Activated CD8-positive, alpha-beta memory T cell treated with anti-CD3 and anti-CD28 coated beads, Interleukin-2, amount 10 ng/mL, durations not matched to agents 7 days and 5 days (primary cell): ENCODE results near the gene SCIN. TPM values are rescaled to one million over a fixed set of nuclear protein-coding genes. Genes with fewer than 3 reads are reported as not detected.
A peak's percentile ranks its signal among the peaks of the same experiment; 100 is the strongest.
"Not testable (repeated sequence)": the region's sequence is repeated elsewhere in the genome, so short reads cannot be mapped to it uniquely, and the experiment has no call there.

ENCODE experiments used
- ATAC-seq: fragments of 150-1000 bp; cut with Tn5 transposase; one replicate; pipeline ENCODE4 v1.10.0; 2021; ENCODE audit warnings: moderate library complexity
- CTCF ChIA-PET: fragments of 350-600 bp; sonication (Branson Sonifier 250); formaldehyde crosslinking; loops from one replicate; lab custom pipeline; 2021; ENCODE audit warnings: antibody characterized with exemption; lab: Charles Lee
- DNase-seq: peaks from one replicate; pipeline ENCODE4 v3.0.0-alpha.2; 2020
- H3K27ac Mint-ChIP-seq: one replicate; pipeline ENCODE4 v1.8.0; 2021; ENCODE audit warnings: mild to moderate bottlenecking, mixed read lengths
- H3K27me3 Mint-ChIP-seq: one replicate; pipeline ENCODE4 v1.8.0; 2021; ENCODE audit warnings: mixed read lengths
- H3K36me3 Mint-ChIP-seq: one replicate; pipeline ENCODE4 v1.8.0; 2021; ENCODE audit warnings: mild to moderate bottlenecking, mixed read lengths
- H3K4me1 Mint-ChIP-seq: one replicate; pipeline ENCODE4 v1.8.0; 2021; ENCODE audit warnings: mixed read lengths
- H3K4me3 Mint-ChIP-seq: one replicate; pipeline ENCODE4 v1.8.0; 2021; ENCODE audit warnings: mild to moderate bottlenecking, moderate library complexity, mixed read lengths
- H3K9me3 Mint-ChIP-seq: one replicate; pipeline ENCODE4 v1.8.0; 2022; ENCODE audit warnings: low read depth, mixed read lengths
- total RNA-seq, 2 experiments: library from RNA; stranded (reverse); gene quantifications; one replicate each; pipeline ENCODE4 v1.2.3, GENCODE V29; 2021

SCIN gene
- total RNA-seq, 2 experiments from 2014 or later: 1.0 to 1.4 TPM

DNA sequence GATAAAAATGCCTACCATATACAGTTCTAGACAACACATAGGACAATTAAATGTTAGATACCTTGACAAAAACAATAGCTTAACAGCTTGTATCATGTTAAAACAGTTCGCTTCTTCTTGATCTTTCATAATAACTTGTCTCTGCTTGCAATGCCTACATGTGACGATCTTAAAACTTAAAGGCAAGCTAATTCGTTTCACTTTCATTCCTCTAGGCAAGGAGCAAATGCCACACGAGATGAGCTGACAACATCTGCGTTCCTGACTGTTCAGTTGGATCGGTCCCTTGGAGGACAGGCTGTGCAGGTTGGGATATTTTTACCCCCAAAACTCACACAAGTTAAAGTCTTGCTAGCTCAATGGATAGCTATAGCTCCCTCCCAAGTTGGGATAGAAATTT, 65.3 kb downstream of the SCIN start:
- H3K27ac Mint-ChIP-seq: peak overlapping the region; percentile 40
- H3K4me3 Mint-ChIP-seq: peak overlapping the region; percentile 51
- DNase-seq: no peak
- H3K36me3 Mint-ChIP-seq: no peaks in the 10 kb centered on the region
- H3K9me3 Mint-ChIP-seq: no peaks in the 10 kb centered on the region
- CTCF ChIA-PET: interaction anchor here (0.7 to 1.8 kb wide), 8 partner anchors 12 to 645 kb away, joined by 3 to 10 read pairs (median 4); partner anchors contain the start of gene ARL4A
- H3K4me1 Mint-ChIP-seq: peaks cover 15% of the 10 kb centered on the region
- peaks cover 12% of the 10 kb centered on the region for H3K27me3 Mint-ChIP-seq
- ATAC-seq: peak; percentile 64

DNA sequence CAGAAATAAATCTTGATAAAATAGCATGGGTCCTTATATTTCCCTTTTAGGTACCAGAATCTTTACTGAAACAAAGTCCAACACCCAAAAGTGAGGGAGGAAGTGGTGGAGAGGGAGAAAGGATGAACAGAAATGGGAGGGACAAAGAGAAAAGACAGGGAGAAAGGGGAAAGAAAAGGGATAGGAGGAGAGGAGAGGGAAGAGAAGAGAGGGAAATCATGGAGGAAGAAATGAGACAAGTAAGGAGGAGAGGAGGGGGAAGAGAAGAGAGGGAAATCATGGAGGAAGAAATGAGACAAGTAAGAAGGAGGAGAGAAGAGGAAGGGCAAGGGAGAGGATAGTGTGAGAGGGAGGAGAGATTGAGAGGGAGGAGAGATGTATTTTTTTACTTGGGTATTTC, 66.8 kb downstream of the SCIN start:
- no peak overlapping the region for H3K27ac Mint-ChIP-seq

DNA sequence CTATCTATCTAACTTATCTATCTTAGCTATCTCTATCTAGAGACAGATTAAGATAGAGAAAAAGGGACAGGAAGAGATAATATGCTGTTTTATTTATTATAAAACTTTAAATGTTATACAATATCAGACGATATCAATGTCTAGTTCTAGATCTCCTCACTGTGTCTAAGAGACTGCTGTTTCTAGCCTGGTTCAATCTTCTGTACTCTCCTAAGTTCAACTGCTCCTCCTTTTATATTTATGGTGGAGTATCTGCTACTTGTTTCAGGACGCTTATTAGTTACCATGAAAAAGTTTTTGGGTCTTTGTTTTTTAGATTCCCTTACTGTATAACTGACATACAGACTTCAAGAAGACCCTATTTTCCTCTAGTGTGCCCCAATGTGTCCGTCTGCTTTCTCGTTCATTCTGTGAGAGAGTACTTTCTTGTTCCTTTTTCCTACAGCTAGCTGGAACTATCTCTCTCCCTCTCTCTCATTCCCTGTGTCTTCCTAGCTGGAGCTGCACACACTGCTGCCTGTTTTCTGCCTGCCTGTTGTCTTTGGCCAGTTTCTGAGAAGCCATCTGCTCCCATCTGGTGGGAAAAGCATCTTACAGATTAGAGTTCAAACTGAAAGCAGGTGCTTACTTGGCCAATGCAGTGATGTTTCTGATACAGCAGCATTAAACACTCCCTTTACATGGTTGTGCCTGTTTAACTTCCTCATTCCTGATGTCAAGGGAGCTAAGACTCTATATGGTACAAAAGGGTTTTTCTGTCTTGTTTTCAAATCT, 67.5 kb downstream of the SCIN start:
- Mint-ChIP-seq H3K27ac (peak overlapping the region; percentile 40), H3K27me3 (peaks cover 5% of the 10 kb centered on the region), H3K4me3 (peak overlapping the region; percentile 44), H3K36me3 (no peaks in the 10 kb centered on the region), H3K9me3 (no peaks in the 10 kb centered on the region), H3K4me1 (peaks cover 15% of the 10 kb centered on the region)
- no peak for ATAC-seq
- CTCF ChIA-PET: interaction anchor here (1.0 to 1.8 kb wide), 6 partner anchors 9 to 113 kb away, joined by 3 to 8 read pairs (median 4); no protein-coding TSS in a partner anchor
- no peak for DNase-seq

More for the DNA sequence above, 66.8 kb downstream of the SCIN start:
- ATAC-seq: no peak
- Mint-ChIP-seq H3K27me3 (peaks cover 11% of the 10 kb centered on the region), H3K4me1 (peaks cover 15% of the 10 kb centered on the region), H3K4me3 (no peak overlapping the region), H3K9me3 (no peaks in the 10 kb centered on the region), H3K36me3 (no peaks in the 10 kb centered on the region)
- no peak for DNase-seq
- CTCF ChIA-PET: interaction anchor here (1.4 kb wide), 1 partner anchor 10 kb away, joined by 4 read pairs; no protein-coding TSS in a partner anchor

DNA sequence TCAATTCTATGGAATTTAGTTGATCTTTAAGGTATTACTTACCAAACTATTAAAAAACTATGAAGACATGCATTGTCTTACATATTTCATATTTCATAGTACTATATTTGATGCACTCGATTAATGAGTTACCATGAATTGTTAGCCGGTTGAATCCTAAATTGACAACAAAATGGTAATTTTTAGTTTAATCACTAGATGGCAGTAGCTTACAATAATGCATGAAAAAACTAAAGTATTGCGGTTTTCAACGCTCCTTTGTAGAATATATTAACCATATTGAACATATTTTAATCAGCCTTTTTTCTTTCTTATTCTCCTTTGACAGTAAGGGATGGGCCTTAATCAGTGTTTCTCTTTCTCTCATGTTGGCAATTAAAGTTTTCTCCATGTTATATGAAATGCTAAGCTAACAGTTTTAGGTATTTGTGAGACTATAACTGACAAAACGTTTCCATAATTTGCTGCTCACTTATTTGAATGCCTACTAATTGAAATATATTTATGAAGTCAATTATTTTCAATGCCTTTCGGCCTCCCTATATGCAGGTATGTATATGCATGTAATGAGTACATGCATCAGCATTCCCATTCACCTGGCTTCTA, 68.4 kb downstream of the SCIN start:
- Mint-ChIP-seq H3K4me1 (peaks cover 12% of the 10 kb centered on the region), H3K36me3 (no peaks in the 10 kb centered on the region), H3K27ac (no peak overlapping the region), H3K9me3 (no peaks in the 10 kb centered on the region), H3K27me3 (peaks cover 2% of the 10 kb centered on the region), H3K4me3 (no peak overlapping the region)
- ATAC-seq: peak; percentile 58
- CTCF ChIA-PET: interaction anchor here (1.0 to 1.8 kb wide), 7 partner anchors 10 to 624 kb away, joined by 3 to 8 read pairs (median 4); no protein-coding TSS in a partner anchor
- no peak for DNase-seq

DNA sequence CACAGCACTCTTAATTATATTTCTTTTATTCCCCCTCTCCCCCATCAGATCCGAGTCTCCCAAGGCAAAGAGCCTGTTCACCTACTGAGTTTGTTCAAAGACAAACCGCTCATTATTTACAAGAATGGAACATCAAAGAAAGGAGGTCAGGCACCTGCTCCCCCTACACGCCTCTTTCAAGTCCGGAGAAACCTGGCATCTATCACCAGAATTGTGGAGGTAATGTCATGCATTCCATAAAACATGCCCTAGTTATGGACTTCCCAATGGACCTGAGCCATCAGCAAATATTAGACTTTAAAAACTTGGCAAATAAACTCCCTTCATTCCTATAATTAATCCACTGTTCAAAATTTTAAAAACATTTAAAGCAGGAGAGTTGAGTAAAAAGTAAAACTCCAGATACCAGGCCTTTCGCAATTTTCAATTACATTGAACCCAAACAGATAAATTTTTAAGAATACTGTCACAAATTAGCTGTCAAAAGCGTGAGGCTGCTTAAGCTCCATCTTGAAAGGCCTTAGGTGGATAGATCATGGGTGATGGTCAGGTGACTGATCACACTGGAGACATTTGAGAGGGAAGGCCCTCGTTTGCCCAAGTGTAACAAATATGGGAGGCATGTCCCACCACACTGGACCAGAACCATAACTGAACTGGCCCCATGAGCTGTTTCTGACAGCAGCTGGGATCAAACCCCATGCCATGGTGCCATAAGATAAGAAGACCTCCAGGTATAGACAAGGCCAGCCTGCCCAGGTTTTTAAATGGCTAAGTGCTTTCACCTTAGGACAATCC, 70.0 kb downstream of the SCIN start:
- Mint-ChIP-seq H3K27me3 (peaks cover 2% of the 10 kb centered on the region), H3K9me3 (no peaks in the 10 kb centered on the region), H3K4me1 (peaks cover 9% of the 10 kb centered on the region), H3K27ac (no peak overlapping the region), H3K4me3 (no peak overlapping the region), H3K36me3 (no peaks in the 10 kb centered on the region)
- CTCF ChIA-PET: interaction anchor here (1.0 to 1.3 kb wide), 2 partner anchors 46 to 622 kb away, joined by 3 to 4 read pairs; no protein-coding TSS in a partner anchor
- ATAC-seq (no peak), DNase-seq (no peak)

DNA sequence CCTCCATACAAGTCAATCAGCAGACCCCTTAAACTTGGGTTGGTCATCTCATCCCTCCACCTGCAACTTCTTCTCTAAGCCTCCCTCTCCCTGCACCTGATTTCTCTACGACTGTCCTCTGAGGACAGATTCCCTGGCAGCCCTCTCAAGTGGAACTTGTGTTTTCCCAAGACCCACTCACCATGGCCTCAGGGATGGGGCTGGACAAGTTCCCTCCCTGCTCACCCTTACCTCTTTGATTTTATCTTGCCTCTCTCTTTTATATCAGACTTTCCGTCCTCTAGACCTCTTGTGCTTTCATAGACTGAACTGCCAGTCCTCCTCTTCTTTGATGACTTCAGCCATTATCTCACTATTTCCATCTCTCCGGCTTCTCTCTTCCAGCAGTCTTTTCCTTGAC, 70.7 kb downstream of the SCIN start:
- CTCF ChIA-PET: interaction anchor here (1.0 to 1.3 kb wide), 2 partner anchors 45 to 621 kb away, joined by 3 to 4 read pairs; no protein-coding TSS in a partner anchor
- no peak for DNase-seq
- Mint-ChIP-seq H3K4me1 (peaks cover 7% of the 10 kb centered on the region), H3K36me3 (no peaks in the 10 kb centered on the region), H3K27ac (no peak overlapping the region), H3K27me3 (peaks cover 2% of the 10 kb centered on the region), H3K4me3 (no peak overlapping the region), H3K9me3 (no peaks in the 10 kb centered on the region)
- no peak for ATAC-seq

DNA sequence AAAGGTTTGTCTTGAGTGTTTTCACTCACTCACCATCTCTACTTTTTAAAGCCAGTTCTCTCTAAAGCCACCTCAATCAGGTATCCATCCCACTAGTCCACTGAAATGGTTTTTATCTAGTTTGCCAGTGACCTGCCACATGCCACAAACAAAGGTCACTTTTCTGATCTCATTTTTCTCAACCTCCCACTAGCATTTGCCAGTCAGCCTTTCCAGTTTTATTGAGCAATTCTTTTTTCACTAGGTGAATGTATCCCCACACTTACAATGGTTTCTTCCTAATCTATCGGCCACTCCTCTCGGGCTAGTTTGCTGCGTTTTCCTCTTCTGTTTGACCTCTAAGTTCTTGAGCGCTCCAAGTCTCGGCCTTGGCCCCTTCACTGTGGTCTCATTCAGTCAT, 72.0 kb downstream of the SCIN start:
- no peak overlapping the region for H3K27ac Mint-ChIP-seq
- peaks cover 4% of the 10 kb centered on the region for H3K4me1 Mint-ChIP-seq
- H3K9me3 Mint-ChIP-seq: no peaks in the 10 kb centered on the region
- peaks cover 2% of the 10 kb centered on the region for H3K27me3 Mint-ChIP-seq
- H3K4me3 Mint-ChIP-seq: no peak overlapping the region
- no peaks in the 10 kb centered on the region for H3K36me3 Mint-ChIP-seq
- DNase-seq: no peak
- CTCF ChIA-PET: no interaction called here
- ATAC-seq: no peak

DNA sequence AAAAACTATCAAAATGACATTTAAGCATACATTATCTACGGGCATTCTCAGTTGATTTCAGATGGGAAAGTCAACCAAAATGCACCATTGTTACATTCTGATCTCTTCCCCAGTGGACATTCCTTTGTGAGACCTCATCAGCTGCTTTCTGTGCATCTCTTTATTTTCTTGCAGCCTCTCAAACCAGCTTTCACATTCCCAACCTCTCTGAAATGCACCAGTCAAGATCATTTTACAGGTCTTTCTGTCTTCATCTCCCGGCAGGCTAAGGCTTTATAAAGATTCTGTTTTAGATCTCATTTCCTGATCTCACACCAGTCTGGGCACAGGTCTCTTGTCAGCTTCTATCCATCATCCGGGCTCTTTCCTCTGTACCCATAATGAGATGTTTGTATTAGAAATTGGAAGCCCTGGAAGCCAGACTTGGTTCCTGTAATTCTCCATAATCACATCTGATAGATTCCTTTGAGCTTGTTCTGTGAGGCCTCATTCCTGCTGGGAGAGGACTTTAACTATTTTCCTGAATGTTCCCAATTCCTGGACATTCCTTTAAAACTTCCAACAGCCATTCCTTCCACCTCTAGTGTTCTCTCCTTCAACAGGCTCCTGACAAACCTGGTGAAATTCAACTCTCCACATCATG, 72.6 kb downstream of the SCIN start:
- no peak overlapping the region for H3K27ac Mint-ChIP-seq

DNA sequence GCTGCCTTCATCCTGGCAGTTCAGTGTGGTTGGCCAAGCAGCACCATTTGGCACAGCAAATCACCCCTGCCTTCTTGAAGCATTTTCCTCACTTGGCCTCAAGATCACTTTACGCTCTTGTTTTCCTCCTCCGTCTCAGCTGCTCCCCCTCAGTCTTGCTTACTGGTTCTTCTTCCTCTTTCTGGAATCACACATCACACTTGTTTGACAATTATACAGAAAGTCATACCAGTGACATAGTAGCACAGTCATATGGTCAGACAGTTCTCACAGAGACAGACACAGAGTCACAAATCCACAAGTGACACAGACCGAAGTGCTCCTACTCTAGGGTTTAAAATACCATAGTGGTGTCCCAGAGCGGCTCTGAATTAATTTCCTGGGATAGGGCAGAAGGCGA, 73.1 kb downstream of the SCIN start:
- Mint-ChIP-seq H3K9me3 (no peaks in the 10 kb centered on the region), H3K27ac (no peak overlapping the region), H3K4me1 (no peaks in the 10 kb centered on the region), H3K4me3 (no peak overlapping the region), H3K36me3 (no peaks in the 10 kb centered on the region), H3K27me3 (peaks cover 2% of the 10 kb centered on the region)
- CTCF ChIA-PET: no interaction called here
- ATAC-seq (no peak), DNase-seq (no peak)

More for the DNA sequence above, 72.6 kb downstream of the SCIN start:
- Mint-ChIP-seq H3K36me3 (no peaks in the 10 kb centered on the region), H3K4me3 (no peak overlapping the region), H3K27me3 (peaks cover 2% of the 10 kb centered on the region), H3K9me3 (no peaks in the 10 kb centered on the region), H3K4me1 (peaks cover 2% of the 10 kb centered on the region)
- CTCF ChIA-PET: no interaction called here
- no peak for ATAC-seq
- no peak for DNase-seq

DNA sequence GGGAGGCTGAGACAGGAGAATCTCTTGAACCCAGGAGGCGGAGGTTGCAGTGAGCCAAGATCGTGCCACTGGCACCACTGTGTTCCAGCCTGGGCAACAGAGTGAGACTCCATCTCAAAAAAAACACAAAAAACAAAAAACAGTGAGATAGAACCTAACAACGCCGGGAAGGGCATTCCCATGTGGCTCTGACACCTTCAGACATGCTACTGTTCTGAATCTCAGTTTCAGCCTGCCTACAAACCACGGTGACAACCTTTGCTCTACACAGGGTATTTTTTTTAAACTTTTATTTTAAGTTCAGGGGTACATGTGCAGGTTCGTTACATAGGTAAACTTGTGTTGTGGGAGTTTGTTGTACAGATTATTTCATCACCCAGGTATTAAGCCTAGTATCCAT, 74.7 kb downstream of the SCIN start:
- H3K4me3 Mint-ChIP-seq, CTCF ChIA-PET, H3K27me3 Mint-ChIP-seq: not testable (repeated sequence)

DNA sequence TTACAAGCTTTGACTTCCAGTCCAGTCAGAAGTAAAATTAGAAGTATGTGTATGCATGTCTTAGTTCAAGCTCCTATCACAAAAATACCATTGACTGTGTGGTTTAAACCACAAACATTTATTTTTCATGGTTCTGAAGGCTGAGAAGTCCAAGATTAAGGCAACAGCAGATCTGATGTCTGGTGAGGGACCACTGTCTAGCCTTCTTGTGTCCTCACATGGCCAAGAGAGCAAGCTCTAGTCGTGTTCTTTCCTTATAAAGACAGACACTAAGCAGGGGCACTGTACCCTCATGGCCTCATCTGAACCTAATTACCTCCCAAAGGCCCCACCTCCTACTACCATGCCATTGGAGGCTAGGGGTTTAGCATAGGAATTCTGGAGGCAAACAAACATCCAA, 75.6 kb downstream of the SCIN start:
- H3K36me3 Mint-ChIP-seq: no peaks in the 10 kb centered on the region
- H3K4me3 Mint-ChIP-seq: no peak overlapping the region
- H3K9me3 Mint-ChIP-seq: no peaks in the 10 kb centered on the region
- no peak overlapping the region for H3K27ac Mint-ChIP-seq
- no peaks in the 10 kb centered on the region for H3K27me3 Mint-ChIP-seq
- no peak for DNase-seq
- ATAC-seq: no peak
- H3K4me1 Mint-ChIP-seq: no peaks in the 10 kb centered on the region
- CTCF ChIA-PET: no interaction called here

More for the DNA sequence above, 74.7 kb downstream of the SCIN start:
- H3K27ac Mint-ChIP-seq, DNase-seq, H3K36me3 Mint-ChIP-seq, ATAC-seq, H3K4me1 Mint-ChIP-seq, H3K9me3 Mint-ChIP-seq: not testable (repeated sequence)

DNA sequence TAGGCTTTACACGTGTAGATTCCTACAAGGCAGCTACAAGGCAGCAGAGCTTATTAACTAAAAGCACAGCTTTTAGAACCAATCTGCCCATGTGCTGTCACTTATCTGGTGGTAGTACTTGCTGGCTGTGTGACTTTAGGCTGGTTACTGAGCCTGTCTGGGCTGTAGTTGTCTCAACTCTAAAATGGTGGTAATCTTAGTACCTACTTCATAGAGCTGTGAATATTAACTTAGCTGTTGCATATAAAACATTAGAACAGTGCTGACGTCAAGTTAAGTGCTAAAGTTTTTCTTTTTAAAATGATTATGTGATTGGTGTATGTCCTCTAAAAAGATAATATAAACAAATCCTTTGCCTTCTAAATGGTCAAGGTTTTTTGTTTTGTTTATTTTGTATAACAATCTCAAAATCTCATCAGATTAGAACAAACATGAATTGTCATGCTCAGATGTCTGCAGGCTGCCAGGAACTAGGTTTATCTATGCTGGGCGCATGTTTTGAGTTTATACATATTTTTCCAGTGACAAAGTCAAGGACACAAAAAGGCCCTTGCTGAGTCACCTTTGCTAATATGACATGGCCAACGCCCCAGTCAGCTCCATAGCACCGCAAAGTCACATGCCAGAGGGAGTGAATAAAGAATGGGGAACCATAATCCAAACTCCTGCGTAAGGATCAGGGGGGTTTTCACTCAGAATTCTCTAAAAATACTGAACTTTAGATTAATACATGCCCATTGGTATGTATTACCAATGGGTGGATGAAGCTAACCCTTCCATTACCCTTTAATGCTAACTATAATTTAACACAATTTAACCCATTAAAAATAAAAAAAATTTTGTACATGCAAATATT, 77.1 kb downstream of the SCIN start:
- Mint-ChIP-seq H3K27ac (no peak overlapping the region), H3K4me3 (no peak overlapping the region), H3K27me3 (no peaks in the 10 kb centered on the region), H3K36me3 (no peaks in the 10 kb centered on the region), H3K9me3 (no peaks in the 10 kb centered on the region), H3K4me1 (no peaks in the 10 kb centered on the region)
- CTCF ChIA-PET: interaction anchor here (0.6 to 1.4 kb wide), 2 partner anchors 10 to 12 kb away, joined by 3 to 4 read pairs; no protein-coding TSS in a partner anchor
- ATAC-seq (no peak), DNase-seq (no peak)
